HG03175 (cell line): ENCODE results near the gene RPTOR.

Experiments
- ATAC-seq: cut with Tn5 transposase; IDR thresholded peaks from one replicate; pipeline ENCODE4 v1.9.1; 2021; ENCODE audit warnings: mild to moderate bottlenecking, moderate library complexity; ENCODE audit not compliant: unreplicated experiment

RPTOR gene

DNA sequence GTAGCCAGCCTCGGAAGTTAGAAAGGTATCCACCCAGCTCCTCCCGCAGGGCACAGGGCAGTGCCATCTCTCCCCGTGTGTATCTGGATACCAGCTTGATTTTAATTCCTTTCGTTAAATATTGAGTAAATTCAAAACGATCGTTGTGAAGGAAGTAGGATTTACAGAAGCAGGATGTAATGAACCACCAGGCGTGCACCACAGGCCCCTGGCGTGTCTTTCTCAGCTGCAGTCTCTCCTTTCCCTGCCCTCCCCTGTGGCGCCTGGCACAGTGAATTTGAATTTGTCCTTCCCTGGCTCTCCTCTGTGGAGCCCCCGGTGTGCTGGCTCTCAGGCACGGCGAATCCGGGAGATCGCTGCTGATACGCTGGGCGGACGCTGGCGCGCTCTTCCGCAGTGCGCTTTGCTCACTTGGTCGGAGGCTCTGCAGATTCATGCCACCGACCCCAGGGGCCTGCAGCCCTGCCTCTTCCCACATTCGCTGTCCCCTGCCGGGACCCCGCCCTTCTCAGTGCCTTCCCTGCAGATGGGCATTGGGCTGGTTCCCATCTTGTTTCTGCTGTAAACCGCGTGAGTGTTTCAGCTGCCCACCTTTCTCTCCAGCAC is 164.6 kb downstream of the RPTOR start:
- no peak for ATAC-seq

- ATAC-seq, result no peak
These were observed 166.2 kb downstream of the RPTOR start for GRCh38 chr17:80710714-80711302.

- ATAC-seq, result no peak
These were observed 167.5 kb downstream of the RPTOR start for GRCh38 chr17:80712089-80712488.

DNA sequence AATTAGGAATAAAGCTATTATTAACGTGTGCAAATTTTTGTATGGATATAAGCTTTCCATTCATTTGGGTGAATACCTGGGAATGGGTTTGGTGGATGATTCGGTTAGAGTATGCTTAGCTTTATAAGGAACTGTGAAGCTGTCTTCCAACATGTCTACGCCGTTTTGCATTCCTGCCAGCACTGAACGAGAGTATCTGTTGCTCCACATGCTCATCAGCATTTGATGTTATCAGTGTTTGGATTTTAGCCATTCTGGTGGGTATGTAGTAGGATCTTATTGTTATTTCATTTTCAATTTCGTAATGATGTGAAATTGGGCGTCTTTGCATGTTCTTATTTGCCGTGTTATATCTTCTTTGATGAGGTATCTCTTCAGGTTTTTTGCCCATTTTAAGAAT is 168.0 kb downstream of the RPTOR start:
- ATAC-seq, result no peak

DNA sequence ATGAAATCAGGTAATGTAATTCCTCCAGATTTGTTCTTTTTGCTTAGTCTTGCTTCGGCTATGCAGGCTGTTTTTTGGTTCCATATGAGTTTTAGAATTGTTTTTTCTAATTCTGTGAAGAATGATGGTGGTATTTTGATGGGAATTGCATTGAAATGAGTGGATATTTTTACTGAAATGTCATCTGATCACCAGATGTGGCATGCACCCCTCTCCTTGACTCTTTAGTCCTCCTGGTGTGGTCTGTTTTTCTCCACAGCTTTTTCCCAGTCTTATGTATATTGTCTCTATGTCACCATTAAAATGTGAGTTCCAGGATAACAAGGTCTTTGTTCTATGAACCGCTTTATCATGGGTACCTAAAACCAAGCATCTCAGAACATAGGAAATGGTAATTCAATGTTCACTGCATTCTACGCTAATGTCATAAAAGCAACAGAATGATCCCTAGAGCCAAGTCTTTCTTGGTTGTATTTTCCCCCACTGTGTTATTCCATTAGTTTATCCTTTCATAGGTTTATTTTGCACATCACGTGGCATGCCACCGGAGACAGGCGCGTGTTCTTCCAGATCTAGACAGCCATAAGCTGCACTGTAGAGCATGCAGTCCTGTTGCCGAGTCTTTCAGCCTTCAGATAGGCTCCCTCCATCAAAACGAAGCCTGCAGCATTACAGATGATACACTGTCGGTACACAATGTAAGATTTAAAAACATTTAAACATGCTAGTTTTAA is 172.5 kb downstream of the RPTOR start:
- ATAC-seq, result no peak

DNA sequence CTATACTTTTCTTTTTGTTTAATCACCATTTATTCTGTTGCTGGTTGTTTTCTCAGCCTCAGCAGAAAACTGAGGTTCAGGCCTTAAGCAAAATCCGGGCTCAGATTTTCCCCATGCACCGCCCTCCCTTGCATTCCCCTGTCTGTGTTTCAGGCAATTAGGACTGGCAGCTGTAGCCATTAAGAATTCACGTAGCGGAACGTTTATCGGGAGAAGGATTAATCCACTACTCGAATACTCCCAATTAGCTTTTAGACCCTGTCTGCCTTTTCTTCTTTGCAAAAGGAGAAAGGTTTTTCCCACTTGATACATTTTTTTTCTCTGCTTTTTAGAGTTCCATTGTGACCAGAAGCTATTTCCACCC is 173.1 kb downstream of the RPTOR start:
- ATAC-seq, result no peak

DNA sequence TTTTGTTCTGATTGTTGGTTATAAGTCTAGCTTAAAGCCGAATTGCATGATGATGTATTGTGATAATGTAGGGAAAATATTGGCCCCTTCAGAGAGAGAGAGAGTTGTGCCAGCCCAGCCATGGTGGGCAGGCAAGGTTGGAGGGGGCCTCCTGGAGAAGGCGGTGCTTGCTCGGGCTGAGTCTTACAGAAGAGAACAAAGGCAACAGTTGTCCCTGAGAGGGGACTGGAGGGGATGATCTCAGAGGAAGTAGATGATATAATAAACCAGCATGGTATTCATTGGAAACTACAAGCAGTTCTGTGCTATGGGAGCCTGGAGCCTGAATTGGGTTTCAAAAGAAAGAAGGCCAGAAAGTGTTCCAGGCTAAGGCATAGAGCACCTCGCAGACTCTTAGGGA is 173.8 kb downstream of the RPTOR start:
- no peak for ATAC-seq

GRCh38 chr17:80719449-80719848 is 174.8 kb downstream of the RPTOR start:
- no peak for ATAC-seq

GRCh38 chr17:80720610-80721577 is 176.3 kb downstream of the RPTOR start:
- ATAC-seq, result no peak

- no peak for ATAC-seq
These were observed 178.0 kb downstream of the RPTOR start for GRCh38 chr17:80722661-80723060.

DNA sequence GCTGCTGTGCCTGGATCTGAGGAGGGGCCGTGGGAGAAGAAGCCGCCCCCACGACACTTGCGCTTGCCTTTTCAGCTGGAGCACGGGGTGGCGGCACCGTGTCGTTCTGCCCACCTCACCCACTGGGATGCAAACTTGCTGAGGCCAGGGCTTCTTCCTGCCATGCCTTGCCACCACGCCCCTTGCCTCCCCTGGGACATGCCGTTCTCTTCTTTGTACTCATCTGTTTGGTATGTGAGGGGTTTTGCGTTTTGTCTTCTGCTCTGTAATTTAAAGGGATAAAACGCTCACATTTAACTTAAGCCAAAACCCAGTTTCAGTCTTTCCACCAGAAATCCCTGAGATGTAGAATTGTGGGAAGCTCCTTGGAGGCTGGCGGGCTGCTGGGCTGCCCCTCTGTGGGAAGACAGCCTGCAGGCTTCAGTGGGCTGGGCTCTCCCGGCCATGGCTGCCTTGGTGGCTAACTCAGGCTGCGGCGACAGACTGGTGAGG is 180.2 kb downstream of the RPTOR start:
- ATAC-seq, result no peak

GRCh38 chr17:80725517-80725916 is 180.9 kb downstream of the RPTOR start:
- no peak for ATAC-seq

- ATAC-seq, result no peak
These were observed 182.1 kb downstream of the RPTOR start for GRCh38 chr17:80726558-80727408.

DNA sequence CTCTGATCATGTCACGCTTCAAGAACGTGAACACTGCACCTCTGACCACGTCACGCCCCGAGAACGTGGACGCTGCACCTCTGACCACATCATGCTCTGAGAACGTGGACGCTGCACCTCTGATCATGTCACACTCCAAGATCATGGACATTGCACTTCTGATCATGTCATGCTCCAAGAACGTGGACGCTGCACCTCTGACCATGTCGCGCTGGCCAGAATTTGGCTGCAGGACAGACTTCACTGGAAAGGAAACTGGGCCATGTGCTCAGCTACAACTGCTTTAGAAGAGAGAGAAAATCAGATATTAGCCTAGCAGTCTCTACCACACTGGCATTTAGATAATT is 182.7 kb downstream of the RPTOR start:
- no peak for ATAC-seq

DNA sequence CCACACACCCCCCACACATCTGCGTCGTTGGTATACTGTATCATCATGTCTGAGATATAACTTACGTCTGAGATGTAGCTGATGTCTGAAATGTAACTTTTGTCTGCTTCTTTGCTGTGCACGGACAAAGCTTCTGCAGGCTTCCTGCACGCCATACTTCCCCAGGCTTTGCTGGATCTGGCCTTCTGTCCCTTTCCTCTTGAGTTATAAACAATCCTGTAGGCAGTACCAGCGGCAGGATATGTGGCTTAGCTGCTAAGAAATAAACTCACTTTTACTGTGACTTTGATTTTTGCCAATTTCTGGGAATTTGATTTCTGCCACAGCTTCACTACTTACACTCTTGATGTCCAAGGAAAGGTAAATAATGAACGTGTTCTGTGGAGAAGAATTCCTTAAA is 184.4 kb downstream of the RPTOR start:
- no peak for ATAC-seq

DNA sequence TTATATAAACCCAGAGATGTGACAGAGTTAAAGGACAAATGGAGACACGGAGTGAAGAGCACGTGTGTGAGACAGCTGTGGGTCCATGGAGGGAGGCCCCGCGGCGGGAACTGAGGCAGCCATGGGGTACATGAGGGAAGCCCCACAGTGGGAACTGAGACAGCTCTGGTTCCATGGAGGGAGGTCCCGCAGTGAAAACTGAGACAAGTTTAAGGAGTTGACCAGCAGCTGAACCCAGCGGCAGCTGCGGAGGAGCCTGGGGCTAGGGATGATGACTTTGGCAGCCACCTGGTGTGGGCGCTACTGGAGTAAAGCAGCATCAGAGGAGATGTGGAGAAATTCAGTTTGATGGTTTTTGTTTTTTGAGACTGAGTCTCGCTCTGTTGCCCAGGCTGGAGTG is 185.1 kb downstream of the RPTOR start:
- ATAC-seq, result no peak

- no peak for ATAC-seq
These were observed 186.1 kb downstream of the RPTOR start for GRCh38 chr17:80730739-80731138.

GRCh38 chr17:80731323-80731722 is 186.7 kb downstream of the RPTOR start:
- ATAC-seq, result no peak

DNA sequence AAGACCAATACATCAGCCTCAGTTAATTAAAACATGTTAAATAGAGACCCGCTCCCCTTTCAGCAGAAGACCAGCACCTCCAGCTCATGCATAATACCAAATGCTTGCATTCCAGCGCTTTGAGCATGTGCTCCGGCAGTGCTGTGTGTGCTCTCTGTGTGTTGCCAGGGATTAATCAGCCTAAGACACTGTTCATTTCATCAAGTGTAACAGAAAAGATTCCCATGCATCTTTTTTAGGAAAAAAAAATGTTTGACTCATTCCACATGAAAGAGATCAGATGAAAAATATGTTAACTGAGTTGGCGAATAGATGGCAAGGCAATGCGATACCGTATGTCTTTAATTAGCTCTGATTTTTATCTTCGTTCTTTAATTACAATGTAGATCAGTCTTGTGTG is 187.6 kb downstream of the RPTOR start:
- ATAC-seq, result no peak
